Kidney epithelial cell (primary cell): Measurements from ENCODE around the gene LBHD1. TPM values are rescaled to one million over a fixed set of nuclear protein-coding genes. Genes with fewer than 3 reads are reported as not detected.
A peak's percentile ranks its signal among the peaks of the same experiment; 100 is the strongest.

ENCODE experiments used
- DNase-seq: peaks from one replicate; pipeline ENCODE4 v3.0.0-alpha.2; 2010; ENCODE audit warnings: low read depth
- H3K27me3 ChIP-seq: 2 replicates; pipeline ENCODE4 v1.6.0; 2011; ENCODE audit warnings: low read length; ENCODE audit not compliant: control insufficient read depth, insufficient read depth
- H3K36me3 ChIP-seq: 2 replicates; pipeline ENCODE4 v1.5.1; 2011; ENCODE audit warnings: low read length; ENCODE audit not compliant: control insufficient read depth, insufficient read depth
- H3K4me3 ChIP-seq: 2 replicates; pipeline ENCODE4 v1.5.1; 2011; ENCODE audit warnings: low read depth, mild to moderate bottlenecking, control low read depth, low read length
- total RNA-seq: library from RNA; depleted of rRNA; stranded (reverse); fragments of >200 nt; gene quantifications from 2 replicates; pipeline ENCODE4 v1.2.3, GENCODE V29; 2015
- TF ChIP-seq, protein P1 (sequence below): IDR thresholded peaks from 2 replicates; pipeline ENCODE4 v1.5.1; 2011; ENCODE audit warnings: mild to moderate bottlenecking, moderate library complexity, low read length, control low read depth, inconsistent platforms; ENCODE audit not compliant: insufficient read depth, poor library complexity, severe bottlenecking

The LBHD1 gene
- total RNA-seq, 1 donor from 2014 or later, result 4.6 TPM

DNA sequence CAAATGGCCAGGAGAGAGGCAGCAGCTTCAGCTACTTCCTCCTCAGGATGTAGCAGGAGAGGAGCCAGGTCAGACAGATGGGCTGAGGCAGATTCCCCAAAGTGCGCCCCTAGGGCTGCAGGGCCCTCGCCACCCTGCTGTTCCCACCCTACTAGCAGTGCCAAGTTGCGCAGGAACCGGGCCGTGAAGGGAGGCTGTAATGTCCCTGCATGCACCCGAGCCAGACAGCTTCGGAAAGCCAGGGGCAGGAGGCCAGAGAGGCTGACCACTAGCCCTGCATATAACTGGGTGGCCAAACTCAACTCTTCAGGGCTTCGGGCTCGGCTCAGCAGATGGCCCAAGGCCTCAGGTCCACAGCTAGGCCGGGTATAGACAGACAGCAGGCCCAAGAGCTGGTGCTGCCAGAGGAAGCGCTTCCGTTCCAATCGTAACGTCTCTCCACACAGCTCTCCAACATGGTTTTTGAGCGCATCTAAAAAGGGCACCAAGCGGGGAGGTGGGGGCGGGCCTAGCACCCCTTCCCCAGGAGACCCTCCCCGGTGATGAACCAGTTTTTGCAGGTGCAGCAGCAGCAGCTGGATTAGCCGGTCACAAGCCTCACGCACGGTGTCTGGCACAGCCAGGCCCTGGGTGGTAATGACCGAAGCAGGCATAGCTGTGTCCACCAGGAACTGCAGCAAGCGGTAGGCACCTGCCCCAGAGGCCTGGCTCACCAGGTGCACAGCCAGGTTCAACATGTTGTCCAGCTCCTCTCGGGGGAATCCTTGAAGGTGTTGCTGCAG, 23.7 kb downstream of the LBHD1 start:
- H3K36me3 ChIP-seq, result peaks cover 1% of the 10 kb centered on the region
- H3K4me3 ChIP-seq, result no peak overlapping the region
- no peaks in the 10 kb centered on the region for H3K27me3 ChIP-seq
- no peak for DNase-seq
- TF ChIP-seq, protein P1, sequence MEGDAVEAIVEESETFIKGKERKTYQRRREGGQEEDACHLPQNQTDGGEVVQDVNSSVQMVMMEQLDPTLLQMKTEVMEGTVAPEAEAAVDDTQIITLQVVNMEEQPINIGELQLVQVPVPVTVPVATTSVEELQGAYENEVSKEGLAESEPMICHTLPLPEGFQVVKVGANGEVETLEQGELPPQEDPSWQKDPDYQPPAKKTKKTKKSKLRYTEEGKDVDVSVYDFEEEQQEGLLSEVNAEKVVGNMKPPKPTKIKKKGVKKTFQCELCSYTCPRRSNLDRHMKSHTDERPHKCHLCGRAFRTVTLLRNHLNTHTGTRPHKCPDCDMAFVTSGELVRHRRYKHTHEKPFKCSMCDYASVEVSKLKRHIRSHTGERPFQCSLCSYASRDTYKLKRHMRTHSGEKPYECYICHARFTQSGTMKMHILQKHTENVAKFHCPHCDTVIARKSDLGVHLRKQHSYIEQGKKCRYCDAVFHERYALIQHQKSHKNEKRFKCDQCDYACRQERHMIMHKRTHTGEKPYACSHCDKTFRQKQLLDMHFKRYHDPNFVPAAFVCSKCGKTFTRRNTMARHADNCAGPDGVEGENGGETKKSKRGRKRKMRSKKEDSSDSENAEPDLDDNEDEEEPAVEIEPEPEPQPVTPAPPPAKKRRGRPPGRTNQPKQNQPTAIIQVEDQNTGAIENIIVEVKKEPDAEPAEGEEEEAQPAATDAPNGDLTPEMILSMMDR, result no peak

DNA sequence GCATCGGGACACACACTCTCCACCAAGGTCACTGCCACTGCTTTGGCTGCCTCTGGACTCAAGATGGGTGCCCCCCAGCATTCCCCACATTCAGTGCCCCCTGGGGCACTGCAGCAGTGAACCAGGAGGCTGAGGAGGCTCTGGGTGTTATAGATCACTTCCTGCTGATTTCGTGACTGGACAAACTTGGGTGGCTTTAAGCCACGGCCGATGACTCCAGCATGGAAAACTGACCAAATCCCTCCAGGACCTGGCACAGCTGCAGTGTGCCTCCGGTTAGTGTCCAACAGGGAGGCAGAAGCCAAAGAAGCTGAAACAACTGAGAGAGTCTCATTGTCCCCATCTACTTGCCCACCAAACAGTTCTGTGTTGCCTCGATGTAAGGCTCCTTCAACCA, 24.5 kb downstream of the LBHD1 start:
- DNase-seq, result no peak
- Histone ChIP-seq H3K36me3 (peaks cover 1% of the 10 kb centered on the region), H3K27me3 (no peaks in the 10 kb centered on the region), H3K4me3 (no peak overlapping the region)
- TF ChIP-seq, protein P1, result no peak

DNA sequence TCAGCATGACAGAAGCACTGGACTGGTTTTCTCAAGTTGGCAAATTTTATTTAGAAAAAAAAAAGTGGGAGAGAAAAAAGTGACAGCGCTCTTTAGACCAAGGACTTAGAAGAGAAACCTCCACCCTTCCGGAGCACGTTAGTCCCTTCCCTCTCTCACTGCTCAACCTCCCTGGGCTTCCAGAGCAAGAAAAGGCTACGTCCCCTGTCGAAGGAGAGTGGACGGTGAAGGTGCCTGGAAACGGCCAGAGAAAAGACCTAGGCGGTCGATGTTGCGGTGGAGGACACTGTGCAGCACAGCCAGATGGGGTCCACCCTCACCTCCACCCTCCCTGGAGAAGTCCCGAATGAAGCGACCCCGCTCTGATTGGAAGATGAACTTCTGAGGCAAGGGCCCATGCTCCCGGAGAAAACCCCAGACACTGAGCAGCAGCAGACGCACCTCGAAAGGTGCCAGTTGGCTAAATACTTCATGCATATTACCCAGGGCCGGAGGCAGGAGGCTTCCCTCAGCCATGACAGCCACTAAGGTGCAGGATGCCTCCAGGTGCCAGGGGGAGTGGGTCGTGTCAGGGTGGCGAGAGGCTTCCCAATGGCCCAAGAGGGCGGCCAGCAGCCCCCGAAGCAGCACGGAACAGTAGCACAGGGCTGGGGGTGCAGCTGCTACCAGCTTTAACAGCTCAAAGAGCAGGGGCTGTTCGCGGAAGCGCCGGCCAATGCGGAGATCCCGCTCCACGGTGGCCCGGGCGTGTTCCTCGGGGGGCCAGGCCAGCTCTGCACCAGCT, 25.1 kb downstream of the LBHD1 start:
- H3K36me3 ChIP-seq, result peaks cover 1% of the 10 kb centered on the region

DNA sequence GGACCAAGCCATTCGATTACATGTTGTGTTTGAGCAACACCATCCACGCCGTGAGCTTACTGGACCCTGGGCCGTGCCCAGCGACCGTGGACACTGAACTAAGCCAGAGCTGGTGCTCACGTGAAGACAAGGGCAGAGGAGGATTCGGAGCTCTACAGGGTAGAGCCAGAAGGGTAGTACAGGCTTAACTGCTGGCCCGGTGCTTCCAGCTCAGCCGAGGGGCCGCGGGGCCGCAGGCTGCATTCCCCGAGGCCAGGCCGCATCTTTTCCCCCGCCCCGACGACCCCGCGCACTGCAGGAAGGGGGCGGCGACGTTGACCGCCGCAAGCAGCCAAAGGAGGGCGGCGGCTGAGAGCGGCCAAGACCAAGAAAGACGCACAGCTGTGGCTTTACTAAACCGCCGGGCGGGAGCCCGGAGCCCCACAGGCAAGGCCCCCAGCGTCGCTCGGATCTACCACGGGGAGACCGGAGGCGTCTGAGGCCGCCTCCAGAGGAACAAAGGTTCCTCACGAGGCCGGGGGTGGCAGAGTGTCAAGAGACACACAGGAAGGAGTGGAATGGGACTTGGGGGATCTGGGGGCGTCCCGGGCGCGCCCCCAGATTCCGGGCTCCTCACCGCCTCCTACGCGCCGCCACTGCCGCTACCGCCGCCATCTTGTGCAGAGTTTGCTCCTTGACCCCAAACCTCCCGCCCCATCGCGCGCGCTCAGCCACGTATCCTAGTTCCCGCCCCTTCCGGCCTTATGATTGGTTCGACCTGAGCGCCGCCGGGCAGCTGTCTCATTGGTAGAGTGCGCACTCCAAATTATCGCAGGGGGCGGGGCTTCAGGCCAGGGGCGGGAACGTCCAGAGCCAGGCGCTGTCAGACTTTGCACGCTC, 25.9 kb downstream of the LBHD1 start, which contains the start of gene GANAB:
Gene GANAB, minus strand, starts transcription at position 668 of the 879 bp plus-strand sequence. Its CDS starts 14 bp downstream, at position 654.
- Histone ChIP-seq H3K4me3 (peak within 1 kb of the TSS; percentile 61), H3K27me3 (no peaks in the 10 kb centered on the region), H3K36me3 (peaks cover 1% of the 10 kb centered on the region)
- TF ChIP-seq, protein P1, result no peak
- peak; percentile 87 for DNase-seq

More for the DNA sequence above, 25.1 kb downstream of the LBHD1 start:
- no peak for DNase-seq
- Histone ChIP-seq H3K4me3 (no peak overlapping the region), H3K27me3 (no peaks in the 10 kb centered on the region)
- TF ChIP-seq, protein P1, result no peak

DNA sequence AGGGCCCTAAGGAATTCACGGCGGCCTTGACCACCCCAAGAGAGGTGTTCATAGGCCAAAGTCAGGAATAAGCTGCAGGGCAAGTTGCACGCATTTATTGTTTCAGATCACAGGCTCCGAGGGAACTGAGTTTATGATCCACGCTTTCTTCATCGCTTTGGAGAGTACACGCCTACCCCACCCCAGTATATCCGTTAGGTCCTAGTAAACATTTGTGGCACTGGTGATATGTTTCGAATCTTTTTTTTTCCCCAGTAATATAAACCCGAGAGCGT, 26.5 kb downstream of the LBHD1 start:
- peaks cover 1% of the 10 kb centered on the region for H3K36me3 ChIP-seq
- peak overlapping the region; percentile 61 for H3K4me3 ChIP-seq
- TF ChIP-seq, protein P1, result no peak
- no peak for DNase-seq
- no peaks in the 10 kb centered on the region for H3K27me3 ChIP-seq
